ENCODE data around the gene SPSB2. TPM values are rescaled to one million over a fixed set of nuclear protein-coding genes. Genes with fewer than 3 reads are reported as not detected.

The SPSB2 gene
- total RNA-seq, 1 donor from 2014 or later = 11.5 TPM

GRCh38 chr12:6839482-6840201 lies 33.5 kb downstream of the SPSB2 start:
- TF ChIP-seq CTCF (IDR thresholded peaks at IDR 0.05) = no peak
- DNase-seq (ENCODE audit: extremely low spot score, unreplicated experiment) = no peak
- H3K4me1 Mint-ChIP-seq (ENCODE audit: unreplicated experiment) = no peaks in the 10 kb centered on the region
- H3K27me3 Mint-ChIP-seq (ENCODE audit: unreplicated experiment) = no peaks in the 10 kb centered on the region
- H3K27ac Mint-ChIP-seq (ENCODE audit: unreplicated experiment) = no peak overlapping the region
- H3K36me3 Mint-ChIP-seq (ENCODE audit: unreplicated experiment) = peaks cover 8% of the 10 kb centered on the region
- no peak overlapping the region for H3K4me3 Mint-ChIP-seq (ENCODE audit: unreplicated experiment)
- no peaks in the 10 kb centered on the region for H3K9me3 Mint-ChIP-seq (ENCODE audit: unreplicated experiment)

GRCh38 chr12:6838854-6839253 lies 34.2 kb downstream of the SPSB2 start:
- no peaks in the 10 kb centered on the region for H3K4me1 Mint-ChIP-seq (ENCODE audit: unreplicated experiment)
- peaks cover 9% of the 10 kb centered on the region for H3K36me3 Mint-ChIP-seq (ENCODE audit: unreplicated experiment)
- H3K9me3 Mint-ChIP-seq (ENCODE audit: unreplicated experiment) = no peaks in the 10 kb centered on the region
- TF ChIP-seq CTCF (IDR thresholded peaks at IDR 0.05) = no peak
- no peak for DNase-seq (ENCODE audit: extremely low spot score, unreplicated experiment)
- H3K27me3 Mint-ChIP-seq (ENCODE audit: unreplicated experiment) = no peaks in the 10 kb centered on the region
- no peak overlapping the region for H3K4me3 Mint-ChIP-seq (ENCODE audit: unreplicated experiment)
- H3K27ac Mint-ChIP-seq (ENCODE audit: unreplicated experiment) = no peak overlapping the region

- H3K27me3 Mint-ChIP-seq (ENCODE audit: unreplicated experiment) = no peaks in the 10 kb centered on the region
- H3K9me3 Mint-ChIP-seq (ENCODE audit: unreplicated experiment) = no peaks in the 10 kb centered on the region
- no peak for TF ChIP-seq CTCF (IDR thresholded peaks at IDR 0.05)
- no peak overlapping the region for H3K27ac Mint-ChIP-seq (ENCODE audit: unreplicated experiment)
- no peak overlapping the region for H3K4me3 Mint-ChIP-seq (ENCODE audit: unreplicated experiment)
- H3K36me3 Mint-ChIP-seq (ENCODE audit: unreplicated experiment) = peaks cover 12% of the 10 kb centered on the region
- DNase-seq (ENCODE audit: extremely low spot score, unreplicated experiment) = no peak
- H3K4me1 Mint-ChIP-seq (ENCODE audit: unreplicated experiment) = no peaks in the 10 kb centered on the region
Observed at GRCh38 chr12:6837370-6838060, 35.6 kb downstream of the SPSB2 start.

GRCh38 chr12:6836851-6837250 lies 36.3 kb downstream of the SPSB2 start:
- H3K27me3 Mint-ChIP-seq (ENCODE audit: unreplicated experiment) = no peaks in the 10 kb centered on the region
- no peaks in the 10 kb centered on the region for H3K9me3 Mint-ChIP-seq (ENCODE audit: unreplicated experiment)
- no peak overlapping the region for H3K4me3 Mint-ChIP-seq (ENCODE audit: unreplicated experiment)
- no peaks in the 10 kb centered on the region for H3K4me1 Mint-ChIP-seq (ENCODE audit: unreplicated experiment)
- DNase-seq (ENCODE audit: extremely low spot score, unreplicated experiment) = no peak
- no peak for TF ChIP-seq CTCF (IDR thresholded peaks at IDR 0.05)
- H3K36me3 Mint-ChIP-seq (ENCODE audit: unreplicated experiment) = peaks cover 16% of the 10 kb centered on the region
- no peak overlapping the region for H3K27ac Mint-ChIP-seq (ENCODE audit: unreplicated experiment)

GRCh38 chr12:6834873-6835272 lies 38.2 kb downstream of the SPSB2 start:
- DNase-seq (ENCODE audit: extremely low spot score, unreplicated experiment) = no peak
- Mint-ChIP-seq H3K9me3 (ENCODE audit: unreplicated experiment) (no peaks in the 10 kb centered on the region), H3K4me3 (ENCODE audit: unreplicated experiment) (no peak overlapping the region), H3K4me1 (ENCODE audit: unreplicated experiment) (peaks cover 3% of the 10 kb centered on the region), H3K27me3 (ENCODE audit: unreplicated experiment) (no peaks in the 10 kb centered on the region), H3K27ac (ENCODE audit: unreplicated experiment) (peak overlapping the region; percentile 8), H3K36me3 (ENCODE audit: unreplicated experiment) (peaks cover 24% of the 10 kb centered on the region)
- no peak for TF ChIP-seq CTCF (IDR thresholded peaks at IDR 0.05)

Measured in osteocyte (in vitro differentiated cells).